MCF 10A (cell line): ENCODE results near the gene GZF1. TPM values are rescaled to one million over a fixed set of nuclear protein-coding genes. Genes with fewer than 3 reads are reported as not detected.

Source experiments
- BruUV-seq: library from RNA; stranded (reverse); fragments of 400-500 nt; replicated peaks from 2 replicates; lab custom pipeline; 2021; lab: Mats Ljungman, UMichigan
- CTCF ChIA-PET: fragments of 300-600 bp; sonication (Branson Sonifier 250); formaldehyde crosslinking; extraction: SDS; loops from one replicate; lab custom pipeline; 2021; ENCODE audit warnings: antibody characterized with exemption, inconsistent platforms; lab: Yijun Ruan, JAX
- POLR2A ChIA-PET: fragments of 300-600, 350-650 bp; sonication (Branson Sonifier 250); formaldehyde crosslinking; extraction: SDS; loops from one replicate; lab custom pipeline; 2020; ENCODE audit warnings: antibody characterized with exemption, inconsistent platforms; lab: Yijun Ruan, JAX
- DNase-seq: peaks from one replicate; pipeline ENCODE4 v3.0.0-alpha.2; 2018; ENCODE audit not compliant: unreplicated experiment
- H3K27ac Mint-ChIP-seq: one replicate; pipeline ENCODE4 v1.8.0; 2022; ENCODE audit warnings: mild to moderate bottlenecking, low read depth, mixed read lengths; ENCODE audit not compliant: unreplicated experiment
- H3K27me3 Mint-ChIP-seq: one replicate; pipeline ENCODE4 v1.8.0; 2022; ENCODE audit warnings: mixed read lengths; ENCODE audit not compliant: insufficient read depth, unreplicated experiment
- H3K36me3 Mint-ChIP-seq: one replicate; pipeline ENCODE4 v1.8.0; 2022; ENCODE audit warnings: mild to moderate bottlenecking, moderate library complexity, mixed read lengths; ENCODE audit not compliant: insufficient read depth, unreplicated experiment
- H3K4me1 Mint-ChIP-seq: one replicate; pipeline ENCODE4 v1.8.0; 2022; ENCODE audit warnings: mixed read lengths; ENCODE audit not compliant: insufficient read depth, unreplicated experiment
- H3K4me3 Mint-ChIP-seq: one replicate; pipeline ENCODE4 v1.8.0; 2022; ENCODE audit warnings: mild to moderate bottlenecking, moderate library complexity, mixed read lengths; ENCODE audit not compliant: unreplicated experiment
- H3K9me3 Mint-ChIP-seq: one replicate; pipeline ENCODE4 v1.8.0; 2022; ENCODE audit warnings: mixed read lengths; ENCODE audit not compliant: unreplicated experiment
- intact Hi-C: fragments of 100-400 bp; cut with micrococcal nuclease; formaldehyde crosslinking; loops from 2 replicates; pipeline ENCODE4 v1.14.1; 2022
- total RNA-seq: library from RNA; stranded (reverse); gene quantifications from 2 replicates; pipeline ENCODE4 v1.2.3, GENCODE V29; 2022
- TF ChIP-seq, protein P1 (sequence below): fragments of 200-600 bp; IDR thresholded peaks from one replicate; pipeline ENCODE4 v1.8.0; 2022; ENCODE audit warnings: antibody characterized with exemption, mild to moderate bottlenecking; ENCODE audit not compliant: unreplicated experiment

The GZF1 gene
- total RNA-seq, 1 experiment from 2014 or later = 15.5 TPM

DNA sequence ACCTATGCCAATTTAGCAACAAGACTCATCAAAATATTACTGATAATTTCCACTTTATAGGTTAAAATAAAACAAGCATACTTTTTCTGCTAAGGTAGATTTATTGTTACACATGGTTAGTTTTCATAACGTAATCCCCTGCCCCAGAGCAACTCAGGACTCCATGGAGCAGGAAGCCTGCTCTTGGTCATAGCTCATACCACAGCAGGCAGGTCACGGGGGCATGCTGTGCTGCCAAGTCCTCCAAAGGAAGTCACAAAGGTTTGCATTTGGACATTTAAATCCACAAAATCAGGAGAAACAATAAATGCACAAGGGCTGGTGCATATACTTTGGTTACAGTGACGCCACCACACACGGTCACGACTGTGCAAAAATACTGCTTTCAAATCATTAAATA is 12.5 kb downstream of the GZF1 start:
- Mint-ChIP-seq H3K4me1 (no peaks in the 10 kb centered on the region), H3K9me3 (no peaks in the 10 kb centered on the region), H3K4me3 (no peak overlapping the region), H3K27me3 (no peaks in the 10 kb centered on the region), H3K36me3 (peaks cover 94% of the 10 kb centered on the region), H3K27ac (no peak overlapping the region)
- ChIA-PET POLR2A (interaction anchor here (1.1 to 2.2 kb wide), 4 partner anchors 12 to 45 kb away, joined by 5 to 10 read pairs (median 6); partner anchors contain the start of genes GZF1 and NXT1), CTCF (interaction anchor here (0.5 to 1.7 kb wide), 5 partner anchors 25 to 1897 kb away, joined by 3 to 5 read pairs (median 3); no protein-coding TSS in a partner anchor)
- no TSS peak for BruUV-seq
- TF ChIP-seq, protein P1, sequence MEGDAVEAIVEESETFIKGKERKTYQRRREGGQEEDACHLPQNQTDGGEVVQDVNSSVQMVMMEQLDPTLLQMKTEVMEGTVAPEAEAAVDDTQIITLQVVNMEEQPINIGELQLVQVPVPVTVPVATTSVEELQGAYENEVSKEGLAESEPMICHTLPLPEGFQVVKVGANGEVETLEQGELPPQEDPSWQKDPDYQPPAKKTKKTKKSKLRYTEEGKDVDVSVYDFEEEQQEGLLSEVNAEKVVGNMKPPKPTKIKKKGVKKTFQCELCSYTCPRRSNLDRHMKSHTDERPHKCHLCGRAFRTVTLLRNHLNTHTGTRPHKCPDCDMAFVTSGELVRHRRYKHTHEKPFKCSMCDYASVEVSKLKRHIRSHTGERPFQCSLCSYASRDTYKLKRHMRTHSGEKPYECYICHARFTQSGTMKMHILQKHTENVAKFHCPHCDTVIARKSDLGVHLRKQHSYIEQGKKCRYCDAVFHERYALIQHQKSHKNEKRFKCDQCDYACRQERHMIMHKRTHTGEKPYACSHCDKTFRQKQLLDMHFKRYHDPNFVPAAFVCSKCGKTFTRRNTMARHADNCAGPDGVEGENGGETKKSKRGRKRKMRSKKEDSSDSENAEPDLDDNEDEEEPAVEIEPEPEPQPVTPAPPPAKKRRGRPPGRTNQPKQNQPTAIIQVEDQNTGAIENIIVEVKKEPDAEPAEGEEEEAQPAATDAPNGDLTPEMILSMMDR = no peak
- intact Hi-C loops = no loop called here
- no peak for DNase-seq

DNA sequence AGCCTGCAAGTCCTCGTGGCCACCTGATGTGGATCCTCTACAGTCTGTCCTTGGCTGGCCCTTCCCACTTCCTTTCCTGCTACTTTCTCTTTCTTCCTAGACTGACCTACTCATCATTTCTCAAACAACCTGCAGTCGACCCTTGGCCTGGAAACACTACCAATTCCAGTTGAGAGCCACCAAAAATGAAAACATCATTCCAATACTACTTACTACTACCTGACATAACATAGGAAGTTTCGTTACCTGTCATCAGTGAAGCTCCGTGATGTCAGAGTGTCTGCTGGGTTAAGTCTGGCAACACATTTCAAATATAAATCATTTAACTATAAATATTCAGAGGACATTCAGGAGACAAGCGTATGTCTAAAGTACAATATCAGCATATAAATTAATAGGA is 13.8 kb downstream of the GZF1 start:
- Mint-ChIP-seq H3K9me3 (no peaks in the 10 kb centered on the region), H3K4me3 (no peak overlapping the region), H3K27me3 (no peaks in the 10 kb centered on the region), H3K27ac (no peak overlapping the region), H3K4me1 (no peaks in the 10 kb centered on the region), H3K36me3 (peaks cover 94% of the 10 kb centered on the region)
- intact Hi-C loops = no loop called here
- TF ChIP-seq, protein P1 = no peak
- no TSS peak for BruUV-seq
- no peak for DNase-seq
- CTCF ChIA-PET = interaction anchor here (1.0 to 1.5 kb wide), 5 partner anchors 10 to 67 kb away, joined by 3 to 6 read pairs (median 4); no protein-coding TSS in a partner anchor
- POLR2A ChIA-PET = interaction anchor here (0.8 to 1.9 kb wide), 5 partner anchors 12 to 44 kb away, joined by 3 to 10 read pairs (median 6); partner anchors contain the start of genes GZF1 and NXT1

DNA sequence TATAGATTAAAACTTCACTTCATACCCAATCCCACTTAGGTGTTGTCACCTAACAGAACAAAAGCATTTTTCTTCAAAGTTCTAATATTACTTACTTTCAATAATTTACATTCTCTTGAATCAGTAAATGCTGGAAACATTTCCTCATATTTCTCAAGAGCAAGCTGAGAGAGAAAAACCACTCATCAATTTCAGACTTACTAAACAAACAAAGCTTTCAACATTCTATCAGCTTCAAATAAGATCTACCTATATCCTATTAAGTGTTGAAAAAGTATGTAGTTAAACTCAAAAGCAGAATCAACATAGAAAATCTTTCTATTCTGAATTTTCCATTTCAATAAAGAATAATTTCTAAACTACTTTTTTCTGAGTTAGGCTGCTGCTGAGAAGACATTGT is 17.8 kb downstream of the GZF1 start:
- no peak overlapping the region for H3K4me3 Mint-ChIP-seq
- intact Hi-C loops = no loop called here
- H3K27ac Mint-ChIP-seq = no peak overlapping the region
- ChIA-PET POLR2A (interaction anchor here (1.0 to 4.5 kb wide), 6 partner anchors 9 to 31 kb away, joined by 3 to 24 read pairs (median 4); partner anchors contain the start of gene GZF1), CTCF (interaction anchor here (0.6 to 1.5 kb wide), 6 partner anchors 11 to 227 kb away, joined by 3 to 5 read pairs (median 4); partner anchors contain the start of genes NAPB and NXT1)
- peaks cover 8% of the 10 kb centered on the region for H3K9me3 Mint-ChIP-seq
- no TSS peak for BruUV-seq
- TF ChIP-seq, protein P1 = no peak
- peaks cover 93% of the 10 kb centered on the region for H3K36me3 Mint-ChIP-seq
- DNase-seq = no peak
- no peaks in the 10 kb centered on the region for H3K4me1 Mint-ChIP-seq
- H3K27me3 Mint-ChIP-seq = no peaks in the 10 kb centered on the region

DNA sequence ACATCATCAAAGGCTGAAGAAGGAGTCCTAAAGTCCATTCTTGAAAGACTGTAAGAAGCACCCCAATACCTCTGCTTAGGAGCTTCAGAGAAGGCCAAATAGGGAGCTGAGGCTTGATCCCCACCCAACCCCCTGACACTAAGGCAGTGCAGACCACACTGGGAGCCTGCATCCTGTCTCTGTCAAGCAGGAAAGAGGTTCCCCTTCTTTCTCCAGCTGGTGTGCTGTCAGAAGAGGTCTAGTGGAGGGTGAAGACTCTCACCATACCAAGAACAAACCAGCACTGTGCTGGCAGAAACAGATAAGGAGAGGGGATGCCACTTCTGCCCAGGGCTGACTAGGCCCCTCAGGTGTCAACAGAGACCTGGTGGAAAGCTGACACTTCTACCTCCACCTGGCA is 19.9 kb downstream of the GZF1 start:
- no peak for DNase-seq
- Mint-ChIP-seq H3K27ac (no peak overlapping the region), H3K4me3 (no peak overlapping the region), H3K4me1 (no peaks in the 10 kb centered on the region), H3K9me3 (peaks cover 8% of the 10 kb centered on the region), H3K27me3 (no peaks in the 10 kb centered on the region), H3K36me3 (peaks cover 85% of the 10 kb centered on the region)
- POLR2A ChIA-PET = interaction anchor here (0.7 to 4.5 kb wide), 4 partner anchors 11 to 24 kb away, joined by 3 to 24 read pairs (median 4); no protein-coding TSS in a partner anchor
- intact Hi-C loops = no loop called here
- CTCF ChIA-PET = interaction anchor here (0.7 kb wide), 2 partner anchors 9 to 19 kb away, joined by 4 to 6 read pairs; no protein-coding TSS in a partner anchor
- TF ChIP-seq, protein P1 = no peak
- BruUV-seq = no TSS peak
